HG02610 (cell line): ENCODE data around the gene ZFP36L1.

ENCODE experiments used
- ATAC-seq: cut with Tn5 transposase; IDR thresholded peaks from one replicate; pipeline ENCODE4 v1.9.1; 2021; ENCODE audit warnings: mild to moderate bottlenecking, moderate library complexity; ENCODE audit not compliant: unreplicated experiment

The ZFP36L1 gene

GRCh38 chr14:68792979-68793733 lies at the start of gene ZFP36L1:
Gene ZFP36L1 (minus strand): TSS chr14:68793067. CDS start chr14:68792938, 129 bp downstream.
- peak; percentile 34 for ATAC-seq

- no peak for ATAC-seq
Observed at GRCh38 chr14:68842298-68842697, 49.4 kb upstream of the ZFP36L1 start.

- ATAC-seq, result no peak
Observed at GRCh38 chr14:68841016-68841809, 48.3 kb upstream of the ZFP36L1 start.

GRCh38 chr14:68840454-68840853 lies 47.6 kb upstream of the ZFP36L1 start:
- peak; percentile 82 for ATAC-seq

- ATAC-seq, result no peak
Observed at GRCh38 chr14:68836082-68836481, 43.2 kb upstream of the ZFP36L1 start.

- no peak for ATAC-seq
Observed at GRCh38 chr14:68834816-68835215, 41.9 kb upstream of the ZFP36L1 start.

- ATAC-seq, result no peak
Observed at GRCh38 chr14:68828698-68829097, 35.8 kb upstream of the ZFP36L1 start.

- ATAC-seq, result no peak
Observed at GRCh38 chr14:68825729-68826128, 32.9 kb upstream of the ZFP36L1 start.

- ATAC-seq, result no peak
Observed at GRCh38 chr14:68824517-68825347, 31.9 kb upstream of the ZFP36L1 start.

GRCh38 chr14:68824207-68824516 lies 31.3 kb upstream of the ZFP36L1 start:
- no peak for ATAC-seq

- ATAC-seq, result no peak
Observed at GRCh38 chr14:68823434-68824206, 30.8 kb upstream of the ZFP36L1 start.

- no peak for ATAC-seq
Observed at GRCh38 chr14:68822926-68823325, 30.1 kb upstream of the ZFP36L1 start.

GRCh38 chr14:68822132-68822651 lies 29.3 kb upstream of the ZFP36L1 start:
- ATAC-seq, result peak; percentile 68

- ATAC-seq, result peak; percentile 31
Observed at GRCh38 chr14:68820999-68821683, 28.3 kb upstream of the ZFP36L1 start.

- no peak for ATAC-seq
Observed at GRCh38 chr14:68820536-68820935, 27.7 kb upstream of the ZFP36L1 start.

- ATAC-seq, result no peak
Observed at GRCh38 chr14:68820119-68820518, 27.3 kb upstream of the ZFP36L1 start.

- ATAC-seq, result no peak
Observed at GRCh38 chr14:68819260-68819691, 26.4 kb upstream of the ZFP36L1 start.

GRCh38 chr14:68817506-68818212 lies 24.8 kb upstream of the ZFP36L1 start:
- ATAC-seq, result no peak

GRCh38 chr14:68816943-68817430 lies 24.1 kb upstream of the ZFP36L1 start:
- ATAC-seq, result no peak
